GM23338 (cell line): ENCODE measurements around the gene TASOR. TPM values are rescaled to one million over a fixed set of nuclear protein-coding genes. Genes with fewer than 3 reads are reported as not detected.

ENCODE experiments used
- ATAC-seq: fragments of 200-7000 bp; cut with Tn5 transposase; 3 replicates; pipeline ENCODE4 v1.9.1; 2020
- DNase-seq: peaks from one replicate; pipeline ENCODE4 v3.0.0-alpha.2; 2015; ENCODE audit warnings: low spot score
- H2AFZ ChIP-seq: fragments of 200-600 bp; sonication (generic); 2 replicates; pipeline ENCODE4 v1.8.0; 2016; ENCODE audit warnings: antibody characterized with exemption, mild to moderate bottlenecking, moderate library complexity
- H3F3A ChIP-seq: fragments of 200-600 bp; sonication (generic); replicated peaks from 2 replicates; pipeline ENCODE4 v1.8.0; 2017; ENCODE audit warnings: antibody characterized with exemption, mixed run types, low read depth
- H3K27ac ChIP-seq: fragments of 200-600 bp; sonication (generic); 2 replicates; pipeline ENCODE4 v1.6.1; 2016; ENCODE audit warnings: low read depth
- H3K27me3 ChIP-seq: fragments of 200-600 bp; sonication (generic); 2 replicates; pipeline ENCODE4 v1.8.0; 2016; ENCODE audit warnings: mild to moderate bottlenecking, mixed run types, moderate library complexity; ENCODE audit not compliant: insufficient read depth
- H3K36me3 ChIP-seq: fragments of 200-600 bp; sonication (generic); 2 replicates; pipeline ENCODE4 v1.8.0; 2016; ENCODE audit warnings: mild to moderate bottlenecking; ENCODE audit not compliant: insufficient read depth
- H3K4me1 ChIP-seq: fragments of 200-600 bp; sonication (generic); 2 replicates; pipeline ENCODE4 v1.8.0; 2016; ENCODE audit warnings: mild to moderate bottlenecking, moderate library complexity; ENCODE audit not compliant: insufficient read depth
- H3K4me2 ChIP-seq: fragments of 200-600 bp; sonication (generic); 2 replicates; pipeline ENCODE4 v1.7.1; 2017; ENCODE audit warnings: mixed run types
- H3K4me3 ChIP-seq: fragments of 200-600 bp; sonication (generic); 2 replicates; pipeline ENCODE4 v1.6.1; 2016; ENCODE audit warnings: mixed run types
- H3K79me2 ChIP-seq: fragments of 200-600 bp; sonication (generic); replicated peaks from 2 replicates; pipeline ENCODE4 v1.8.0; 2017; ENCODE audit warnings: mild to moderate bottlenecking; ENCODE audit not compliant: insufficient read depth
- H3K9me2 ChIP-seq: fragments of 200-600 bp; sonication (generic); 2 replicates; pipeline ENCODE4 v1.8.0; 2017; ENCODE audit not compliant: insufficient read depth
- H4K20me1 ChIP-seq: fragments of 200-600 bp; sonication (generic); replicated peaks from 2 replicates; pipeline ENCODE4 v1.8.0; 2017; ENCODE audit warnings: mild to moderate bottlenecking; ENCODE audit not compliant: insufficient read depth
- H3K27ac Mint-ChIP-seq: 2 replicates; pipeline ENCODE4 v1.8.0; 2020; ENCODE audit warnings: inconsistent platforms, mild to moderate bottlenecking, moderate library complexity, mixed read lengths
- H3K27me3 Mint-ChIP-seq: 3 replicates; pipeline ENCODE4 v1.8.0; 2022; ENCODE audit warnings: low read depth, mild to moderate bottlenecking, moderate library complexity, mixed read lengths, inconsistent platforms; ENCODE audit not compliant: insufficient read depth, poor library complexity
- H3K36me3 Mint-ChIP-seq: 3 replicates; pipeline ENCODE4 v1.8.0; 2021; ENCODE audit warnings: low read depth, mild to moderate bottlenecking, inconsistent platforms, moderate library complexity, mixed read lengths
- H3K4me1 Mint-ChIP-seq: 3 replicates; pipeline ENCODE4 v1.8.0; 2020; ENCODE audit warnings: mild to moderate bottlenecking, inconsistent platforms, mixed read lengths
- H3K4me3 Mint-ChIP-seq: 3 replicates; pipeline ENCODE4 v1.8.0; 2021; ENCODE audit warnings: moderate library complexity, mild to moderate bottlenecking, inconsistent platforms, mixed read lengths
- H3K9me3 Mint-ChIP-seq: 3 replicates; pipeline ENCODE4 v1.8.0; 2020; ENCODE audit warnings: moderate library complexity, mild to moderate bottlenecking, inconsistent platforms, mixed read lengths
- CREB1 ChIP-seq: fragments of 250-450 bp; sonication (Bioruptor Pico); IDR thresholded peaks from 2 replicates; pipeline ENCODE4 v1.5.0; 2020; ENCODE audit warnings: low read depth, mild to moderate bottlenecking, moderate library complexity
- CTCF ChIP-seq, 2 experiments: fragments of 200-600 bp in 1 of 2; sonication (generic) in 1 of 2; conservative IDR thresholded peaks; 2 replicates each; pipeline versions ENCODE4 v1.5.1 to v1.6.1; 2016 to 2017; ENCODE audit warnings: antibody characterized with exemption in 2 of 2, low read depth in 2 of 2, mild to moderate bottlenecking in 2 of 2, moderate library complexity in 1 of 2
- ETS1 ChIP-seq: IDR thresholded peaks from 2 replicates; pipeline ENCODE4 v1.6.1; 2016; ENCODE audit warnings: antibody characterized with exemption
- EZH2 ChIP-seq: fragments of 200-600 bp; sonication (generic); IDR thresholded peaks from one replicate; pipeline ENCODE4 v1.8.0; 2017; ENCODE audit warnings: antibody characterized with exemption, mild to moderate bottlenecking, low read depth; ENCODE audit not compliant: unreplicated experiment
- EZH2phosphoT487 ChIP-seq: fragments of 200-600 bp; sonication (generic); IDR thresholded peaks from one replicate; pipeline ENCODE4 v1.8.1; 2018; ENCODE audit warnings: antibody characterized with exemption; ENCODE audit not compliant: unreplicated experiment
- JUNB ChIP-seq: IDR thresholded peaks from one replicate; pipeline ENCODE4 v1.6.1; 2016; ENCODE audit warnings: antibody characterized with exemption; ENCODE audit not compliant: unreplicated experiment
- NANOG ChIP-seq: IDR thresholded peaks from 2 replicates; pipeline ENCODE4 v1.6.1; 2016; ENCODE audit warnings: antibody characterized with exemption, borderline replicate concordance
- POLR2AphosphoS5 ChIP-seq: IDR thresholded peaks from 2 replicates; pipeline ENCODE4 v1.6.1; 2016; ENCODE audit warnings: antibody characterized with exemption, low read depth
- REST ChIP-seq: IDR thresholded peaks from one replicate; pipeline ENCODE4 v1.6.1; 2018; ENCODE audit warnings: antibody characterized with exemption; ENCODE audit not compliant: unreplicated experiment
- STAT1 ChIP-seq: IDR thresholded peaks from one replicate; pipeline ENCODE4 v1.6.1; 2016; ENCODE audit warnings: antibody characterized with exemption; ENCODE audit not compliant: unreplicated experiment
- ZNF114 ChIP-seq: fragments of 250-450 bp; sonication (Bioruptor Pico); IDR thresholded peaks from 2 replicates; pipeline ENCODE4 v1.5.0; 2020; ENCODE audit warnings: mild to moderate bottlenecking, moderate library complexity
- ZNF331 ChIP-seq: fragments of 250-450 bp; sonication (Bioruptor Pico); IDR thresholded peaks from 2 replicates; pipeline ENCODE4 v1.5.0; 2020; ENCODE audit warnings: low read depth, mild to moderate bottlenecking, moderate library complexity
- polyA plus RNA-seq: library from polyadenylated mRNA; unstranded; fragments of >200 nt; fragmentation: Nextera tagmentation; extraction: Ambion mirVana; gene quantifications from 2 replicates; pipeline ENCODE4 v1.2.1, GENCODE V29; 2016
- total RNA-seq: library from RNA; depleted of rRNA; stranded (reverse); fragments of >200 nt; shearing (Covaris generic); gene quantifications from 2 replicates; pipeline ENCODE4 v1.2.3, GENCODE V29; 2014

The TASOR gene
- total and polyA plus RNA-seq, 2 experiments from 2014 or later: 14.7 to 53.6 TPM

GRCh38 chr3:56664823-56665222 lies 18.2 kb downstream of the TASOR start (continued):
- TF ChIP-seq REST (no peak), JUNB (no peak)

GRCh38 chr3:56655709-56656108 lies 27.4 kb downstream of the TASOR start:
- H2AFZ ChIP-seq: no peak overlapping the region
- Mint-ChIP-seq H3K27ac (no peak overlapping the region), H3K27me3 (peaks cover 6% of the 10 kb centered on the region), H3K9me3 (no peaks in the 10 kb centered on the region), H3K36me3 (peaks cover 66% of the 10 kb centered on the region), H3K4me1 (peaks cover 10% of the 10 kb centered on the region), H3K4me3 (no peak overlapping the region)
- no peak overlapping the region for H3K4me3 ChIP-seq
- H3K4me1 ChIP-seq: no peaks in the 10 kb centered on the region
- no peaks in the 10 kb centered on the region for H3K9me2 ChIP-seq
- no peak overlapping the region for H3K4me2 ChIP-seq
- H3K36me3 ChIP-seq: peaks cover 16% of the 10 kb centered on the region; the same call in 1 of the 2 replicates
- peaks cover 24% of the 10 kb centered on the region for H4K20me1 ChIP-seq
- no peak overlapping the region for H3K27ac ChIP-seq
- DNase-seq (no peak), ATAC-seq (no peak)
- no peaks in the 10 kb centered on the region for H3F3A ChIP-seq
- no peaks in the 10 kb centered on the region for H3K27me3 ChIP-seq
- peaks cover 39% of the 10 kb centered on the region for H3K79me2 ChIP-seq
- TF ChIP-seq EZH2: no peak
- no peak for TF ChIP-seq CREB1 (CRISPR knock-in tag)
- TF ChIP-seq NANOG: no peak
- no peak for TF ChIP-seq REST
- TF ChIP-seq POLR2AphosphoS5: no peak
- TF ChIP-seq ZNF114 (CRISPR knock-in tag): no peak
- no peak for TF ChIP-seq ZNF331 (CRISPR knock-in tag)
- no peak for TF ChIP-seq STAT1
- TF ChIP-seq ETS1: no peak
- no peak for TF ChIP-seq CTCF (conservative IDR thresholded peaks at IDR 0.05; ENCODE audit: low read depth in 2 of 2)
- TF ChIP-seq JUNB: no peak
- TF ChIP-seq EZH2phosphoT487: no peak
